ENCODE data around the gene CCDC61. TPM values are rescaled to one million over a fixed set of nuclear protein-coding genes. Genes with fewer than 3 reads are reported as not detected.

The CCDC61 gene
- polyA plus RNA-seq, 3 donors: 4.3 to 8.8 (median 6.1) TPM

- TF ChIP-seq CTCF (IDR thresholded peaks at IDR 0.05): no peak
- H2AFZ ChIP-seq (ENCODE audit: insufficient read depth, low read depth, low read length, poor library complexity, severe bottlenecking): peak overlapping the region; percentile 81
These were observed 20.6 kb downstream of the CCDC61 start for GRCh38 chr19:46015687-46016425.

GRCh38 chr19:46016426-46017094 lies 21.3 kb downstream of the CCDC61 start:
- WGBS (ENCODE audit: insufficient coverage): under 1% methylated on average over 45 of the region's 48 CpGs
- DNase-seq: peak; percentile 72 to 83 (median 75)
- TF ChIP-seq CTCF (IDR thresholded peaks at IDR 0.05): peak; percentile 90
- H3K4me1 ChIP-seq (ENCODE audit: control insufficient read depth in 1 of 2, insufficient read depth in 2 of 2, low read length in 2 of 2): peaks cover 18 to 29% of the 10 kb centered on the region in 2 donors
- H3K9me3 Mint-ChIP-seq: peaks cover 0 to 13% (median 9%) of the 10 kb centered on the region in 7 donors
- peak overlapping the region; percentile 92 to 98 for H3K4me3 Mint-ChIP-seq
- H3K27ac ChIP-seq (ENCODE audit: low read depth in 1 of 2, low read length in 2 of 2): no peak overlapping the region
- H3K9ac ChIP-seq (ENCODE audit: insufficient read depth, low read length, poor library complexity, severe bottlenecking): peak overlapping the region; percentile 53
- peak overlapping the region; percentile 100 for H3K4me2 ChIP-seq (replicated peaks; ENCODE audit: extremely low read depth, low read length, poor library complexity, severe bottlenecking)
- peak overlapping the region; percentile 81 for H2AFZ ChIP-seq (ENCODE audit: insufficient read depth, low read depth, low read length, poor library complexity, severe bottlenecking)
- peaks cover 19% of the 10 kb centered on the region for H3K4me1 Mint-ChIP-seq
- peaks cover 35 to 60% (median 41%) of the 10 kb centered on the region in 3 donors for H3K27me3 Mint-ChIP-seq (ENCODE audit: low read depth in 3 of 3)
- peaks cover 24% of the 10 kb centered on the region for H4K20me1 ChIP-seq (ENCODE audit: insufficient read depth, low read length)
- H3K79me2 ChIP-seq (ENCODE audit: insufficient read depth, low read length): no peaks in the 10 kb centered on the region
- H3K27me3 ChIP-seq (ENCODE audit: control insufficient read depth in 2 of 2, insufficient read depth in 2 of 2, low read length in 2 of 2): peaks cover 16 to 37% of the 10 kb centered on the region in 2 donors
- H3K27ac Mint-ChIP-seq: peak overlapping the region in 1 of 7 donors; percentile 87
- H3K36me3 Mint-ChIP-seq: peaks cover 18 to 40% of the 10 kb centered on the region in 2 donors
- no peaks in the 10 kb centered on the region for H3K36me3 ChIP-seq (replicated peaks in 1 of 2; ENCODE audit: control insufficient read depth in 1 of 2, insufficient read depth in 2 of 2, low read length in 2 of 2)
- peak overlapping the region; percentile 76 to 92 (median 84) for H3K4me3 ChIP-seq (replicated peaks in 1 of 3; ENCODE audit: low read depth in 2 of 3, low read length in 3 of 3)
- intact Hi-C loops (cut with micrococcal nuclease): loop anchor here in 1 of 2 donors (10.0 kb wide), 1 partner anchor 178 kb away; no protein-coding TSS in a partner anchor
- H3K9me3 ChIP-seq (replicated peaks in 1 of 2; ENCODE audit: control insufficient read depth in 1 of 2, insufficient read depth in 1 of 2, low read length in 2 of 2): peaks cover 0 to 6% of the 10 kb centered on the region in 2 donors

More at GRCh38 chr19:46015687-46016425, 20.6 kb downstream of the CCDC61 start:
- Histone ChIP-seq H3K4me3 (replicated peaks in 1 of 3; ENCODE audit: low read depth in 2 of 3, low read length in 3 of 3) (peak overlapping the region; percentile 76 to 92 (median 84)), H4K20me1 (ENCODE audit: insufficient read depth, low read length) (peaks cover 24% of the 10 kb centered on the region), H3K36me3 (replicated peaks in 1 of 2; ENCODE audit: control insufficient read depth in 1 of 2, insufficient read depth in 2 of 2, low read length in 2 of 2) (peaks cover 0 to 2% of the 10 kb centered on the region in 2 donors), H3K9ac (ENCODE audit: insufficient read depth, low read length, poor library complexity, severe bottlenecking) (peak overlapping the region; percentile 53), H3K9me3 (replicated peaks in 1 of 2; ENCODE audit: control insufficient read depth in 1 of 2, insufficient read depth in 1 of 2, low read length in 2 of 2) (peaks cover 0 to 6% of the 10 kb centered on the region in 2 donors), H3K27me3 (ENCODE audit: control insufficient read depth in 2 of 2, insufficient read depth in 2 of 2, low read length in 2 of 2) (peaks cover 16 to 32% of the 10 kb centered on the region in 2 donors), H3K4me2 (replicated peaks; ENCODE audit: extremely low read depth, low read length, poor library complexity, severe bottlenecking) (peak overlapping the region; percentile 100), H3K4me1 (ENCODE audit: control insufficient read depth in 1 of 2, insufficient read depth in 2 of 2, low read length in 2 of 2) (peaks cover 18 to 29% of the 10 kb centered on the region in 2 donors), H3K79me2 (ENCODE audit: insufficient read depth, low read length) (no peaks in the 10 kb centered on the region), H3K27ac (ENCODE audit: low read depth in 1 of 2, low read length in 2 of 2) (no peak overlapping the region)
- H3K4me3 Mint-ChIP-seq: peak overlapping the region; percentile 92 to 98
- peaks cover 31 to 53% (median 36%) of the 10 kb centered on the region in 3 donors for H3K27me3 Mint-ChIP-seq (ENCODE audit: low read depth in 3 of 3)
- H3K36me3 Mint-ChIP-seq: peaks cover 25 to 43% of the 10 kb centered on the region in 2 donors
- H3K9me3 Mint-ChIP-seq: peaks cover 0 to 13% (median 9%) of the 10 kb centered on the region in 7 donors
- DNase-seq: no peak
- WGBS (ENCODE audit: insufficient coverage): 2% methylated on average over 63 of the region's 63 CpGs
- H3K27ac Mint-ChIP-seq: peak overlapping the region in 2 of 7 donors; percentile 31 to 49
- H3K4me1 Mint-ChIP-seq: peaks cover 19% of the 10 kb centered on the region
- intact Hi-C loops (cut with micrococcal nuclease): loop anchor here in 1 of 2 donors (10.0 kb wide), 1 partner anchor 179 kb away; no protein-coding TSS in a partner anchor
